ENCODE measurements around the gene DIRAS3.

DIRAS3 gene

DNA sequence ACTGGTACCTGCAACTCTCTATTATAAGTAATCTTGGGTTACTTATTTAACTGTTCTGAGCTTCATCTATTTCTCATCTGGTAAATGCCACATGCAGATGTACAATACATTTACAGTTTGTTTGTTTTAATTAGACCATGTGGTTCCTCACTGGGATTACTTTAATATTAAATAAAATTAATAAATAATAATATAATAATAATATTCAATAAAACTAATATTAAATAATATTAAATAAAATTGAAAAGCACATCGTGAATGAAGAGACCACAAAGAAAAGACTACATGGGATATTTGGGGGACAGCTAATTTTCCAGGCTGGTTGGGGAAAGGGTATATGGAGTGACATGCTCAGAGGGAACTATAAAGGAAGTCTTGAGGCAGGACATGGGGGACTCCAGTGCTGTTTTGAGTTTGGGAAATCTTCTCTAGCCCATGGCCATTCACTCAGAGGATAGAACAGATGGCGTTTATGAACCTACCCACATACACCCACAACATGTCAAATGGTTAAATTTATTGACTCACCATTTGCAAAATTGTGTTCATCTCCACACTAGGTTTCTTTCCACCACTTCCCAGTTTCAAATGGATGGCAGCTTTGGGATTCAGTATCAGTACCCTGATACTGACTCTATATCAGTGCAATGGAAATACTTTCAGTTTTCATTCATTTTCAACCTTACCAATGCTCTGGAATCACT lies 25.6 kb downstream of the DIRAS3 start:
- TF ChIP-seq ZFX (IDR thresholded peaks at IDR 0.05) = no peak
- TF ChIP-seq CTCF (conservative IDR thresholded peaks at IDR 0.05) = no peak
- no peak overlapping the region for H3K27ac ChIP-seq

GRCh38 chr1:68016381-68016780 lies 34.0 kb downstream of the DIRAS3 start:
- H3K27ac ChIP-seq = no peak overlapping the region
- TF ChIP-seq CTCF (conservative IDR thresholded peaks at IDR 0.05) = no peak
- TF ChIP-seq ZFX (IDR thresholded peaks at IDR 0.05) = no peak

DNA sequence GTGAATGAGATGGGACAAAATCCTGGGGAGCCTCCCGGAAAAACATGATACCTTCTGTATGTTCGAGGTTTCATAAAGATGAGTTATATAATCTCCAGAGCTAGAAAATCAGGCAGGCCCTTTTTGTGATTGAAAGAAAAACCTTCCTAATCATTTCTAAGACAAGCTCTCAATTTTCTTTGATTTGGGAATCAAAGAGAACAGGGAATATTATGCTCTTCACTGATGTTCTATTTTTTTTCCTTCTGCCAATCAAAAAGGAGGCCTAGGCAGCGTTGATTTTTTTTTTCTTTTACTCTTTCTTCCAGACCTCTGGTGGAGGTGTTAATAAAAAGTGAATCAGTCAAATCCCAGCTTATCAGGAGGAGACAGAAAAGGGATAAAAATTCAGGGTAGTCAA lies 34.5 kb downstream of the DIRAS3 start:
- H3K27ac ChIP-seq = no peak overlapping the region
- no peak for TF ChIP-seq CTCF (conservative IDR thresholded peaks at IDR 0.05)
- no peak for TF ChIP-seq ZFX (IDR thresholded peaks at IDR 0.05)

- TF ChIP-seq ZFX (IDR thresholded peaks at IDR 0.05) (no peak), CTCF (conservative IDR thresholded peaks at IDR 0.05) (no peak)
- no peak overlapping the region for H3K27ac ChIP-seq
These were observed 35.1 kb downstream of the DIRAS3 start for GRCh38 chr1:68015369-68015768.

DNA sequence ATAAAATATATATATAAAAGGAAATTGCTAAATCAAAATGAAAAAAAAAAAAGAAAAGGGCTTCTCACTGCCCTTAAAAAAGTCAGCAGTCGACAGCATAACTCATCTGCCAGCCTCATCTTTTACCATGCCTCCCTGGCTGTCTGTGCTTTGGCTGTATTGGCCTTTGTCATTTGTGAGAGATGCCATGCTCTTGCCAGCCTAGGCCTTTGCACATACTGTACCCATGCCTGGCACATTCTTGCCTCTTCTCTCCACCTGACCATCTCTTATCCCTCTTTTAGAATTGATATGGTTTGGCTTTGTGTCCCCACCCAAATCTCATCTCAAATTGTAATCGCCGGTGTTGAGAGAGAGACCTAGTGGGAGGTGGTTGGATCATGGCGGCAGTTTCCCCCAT lies 37.1 kb downstream of the DIRAS3 start:
- H3K27ac ChIP-seq = no peak overlapping the region
- TF ChIP-seq CTCF (conservative IDR thresholded peaks at IDR 0.05) = no peak
- TF ChIP-seq ZFX (IDR thresholded peaks at IDR 0.05) = no peak

DNA sequence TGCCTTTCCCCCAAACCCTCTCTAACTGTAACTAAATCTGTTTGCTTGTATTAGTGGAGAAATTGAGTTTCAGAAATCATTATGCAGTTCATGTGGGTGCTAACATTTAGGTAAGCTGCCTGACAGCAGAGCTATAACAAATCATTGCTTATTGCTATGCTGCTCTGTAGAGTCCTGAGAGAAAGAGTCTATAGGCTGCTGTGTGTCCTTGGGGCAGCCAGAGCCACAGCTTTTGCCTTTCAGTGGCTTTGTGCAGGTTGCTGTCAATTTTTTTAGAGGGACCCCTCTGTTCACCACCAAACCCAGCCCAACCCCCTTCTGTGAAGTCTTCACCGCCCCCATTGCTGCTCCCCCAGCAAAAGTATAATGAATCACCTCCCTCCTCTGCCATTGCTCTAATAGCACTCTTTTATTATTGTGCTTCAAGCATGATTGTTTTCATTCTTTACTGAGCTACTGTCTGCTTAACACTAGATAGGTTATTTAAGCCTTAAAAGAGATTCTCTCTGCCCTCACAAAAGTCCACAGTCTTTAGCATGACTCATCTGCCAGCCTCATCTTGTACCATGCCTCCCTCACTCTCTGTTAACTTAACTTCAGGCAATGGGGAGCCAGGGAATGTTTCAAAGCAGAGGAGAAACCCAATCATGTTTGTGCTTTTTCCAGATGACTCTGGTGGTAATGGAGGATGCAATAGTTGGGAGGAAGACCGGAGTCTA lies 38.6 kb downstream of the DIRAS3 start:
- H3K27ac ChIP-seq = no peak overlapping the region
- no peak for TF ChIP-seq ZFX (IDR thresholded peaks at IDR 0.05)
- no peak for TF ChIP-seq CTCF (conservative IDR thresholded peaks at IDR 0.05)

DNA sequence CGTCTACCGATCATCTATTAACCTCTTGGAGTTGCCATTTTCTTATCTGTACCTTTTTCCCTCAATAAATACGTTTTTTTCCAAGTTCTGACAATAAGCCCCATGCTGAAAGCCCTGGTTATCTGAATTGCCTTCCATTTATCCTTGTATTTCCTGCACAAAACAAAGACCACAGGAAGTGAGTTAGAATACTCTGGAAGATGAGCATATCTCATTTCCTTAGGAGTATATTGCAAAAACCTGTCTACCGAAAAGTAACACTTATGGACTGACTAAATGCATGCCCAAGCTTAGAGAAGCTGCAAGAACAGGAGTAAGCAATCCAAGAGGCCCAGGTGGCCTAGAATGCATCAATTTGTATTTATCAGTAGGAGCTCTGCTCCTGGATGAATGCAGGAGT lies 39.9 kb downstream of the DIRAS3 start:
- no peak overlapping the region for H3K27ac ChIP-seq
- TF ChIP-seq ZFX (IDR thresholded peaks at IDR 0.05) (no peak), CTCF (conservative IDR thresholded peaks at IDR 0.05) (no peak)
